Suppressor macrophage (primary cell): Measurements from ENCODE around the gene PTBP3.
A peak's percentile ranks its signal among the peaks of the same experiment; 100 is the strongest.
"Not testable (repeated sequence)": the region's sequence is repeated elsewhere in the genome, so short reads cannot be mapped to it uniquely, and the experiment has no call there.

Experiments
- DNase-seq, 4 experiments: peaks; one replicate each; pipeline ENCODE4 v3.0.0-alpha.2; 2020 to 2022

Gene PTBP3

GRCh38 chr9:112200711-112201110 is 132.7 kb downstream of the PTBP3 start:
- DNase-seq: no peak

GRCh38 chr9:112198646-112199045 is 134.8 kb downstream of the PTBP3 start:
- DNase-seq: no peak

- DNase-seq: peak in 3 of 4 experiments; percentile 2 to 61 (median 45)
These were observed 138.4 kb downstream of the PTBP3 start for GRCh38 chr9:112194969-112195431.

- DNase-seq: peak; percentile 38 to 83 (median 54)
These were observed 139.7 kb downstream of the PTBP3 start for GRCh38 chr9:112193572-112194288.

- not testable (repeated sequence) for DNase-seq
These were observed 143.1 kb downstream of the PTBP3 start for GRCh38 chr9:112190320-112190719.

GRCh38 chr9:112188884-112189283 is 144.5 kb downstream of the PTBP3 start:
- no peak for DNase-seq

- DNase-seq: no peak
These were observed 146.0 kb downstream of the PTBP3 start for GRCh38 chr9:112187404-112187803.

GRCh38 chr9:112186695-112187094 is 146.7 kb downstream of the PTBP3 start:
- no peak for DNase-seq

- no peak for DNase-seq
These were observed 148.5 kb downstream of the PTBP3 start for GRCh38 chr9:112184946-112185345.

GRCh38 chr9:112184221-112184620 is 149.2 kb downstream of the PTBP3 start:
- DNase-seq: no peak

GRCh38 chr9:112180387-112180881 is 153.0 kb downstream of the PTBP3 start:
- DNase-seq: peak; percentile 4 to 54 (median 27)

GRCh38 chr9:112179816-112180215 is 153.6 kb downstream of the PTBP3 start:
- no peak for DNase-seq

GRCh38 chr9:112176524-112176923 is 156.9 kb downstream of the PTBP3 start:
- no peak for DNase-seq

- DNase-seq: no peak
These were observed 157.6 kb downstream of the PTBP3 start for GRCh38 chr9:112175796-112176315.

- peak; percentile 45 to 72 (median 64) for DNase-seq
These were observed 158.2 kb downstream of the PTBP3 start, which contains the start of gene SUSD1 for GRCh38 chr9:112174965-112175795. Gene SUSD1 (minus strand): TSS chr9:112175297. CDS start chr9:112175235, 62 bp downstream.

- peak; percentile 68 to 90 (median 81) for DNase-seq
These were observed 159.0 kb downstream of the PTBP3 start for GRCh38 chr9:112174222-112174964.

GRCh38 chr9:112173489-112174221 is 159.8 kb downstream of the PTBP3 start:
- no peak for DNase-seq

GRCh38 chr9:112170968-112171367 is 162.5 kb downstream of the PTBP3 start:
- DNase-seq: no peak

- no peak for DNase-seq
These were observed 163.2 kb downstream of the PTBP3 start for GRCh38 chr9:112170235-112170634.

- no peak for DNase-seq
These were observed 164.1 kb downstream of the PTBP3 start for GRCh38 chr9:112169368-112169767.

GRCh38 chr9:112168197-112168596 is 165.2 kb downstream of the PTBP3 start:
- no peak for DNase-seq
